ENCODE data around the gene MCL1.

MCL1 gene

DNA sequence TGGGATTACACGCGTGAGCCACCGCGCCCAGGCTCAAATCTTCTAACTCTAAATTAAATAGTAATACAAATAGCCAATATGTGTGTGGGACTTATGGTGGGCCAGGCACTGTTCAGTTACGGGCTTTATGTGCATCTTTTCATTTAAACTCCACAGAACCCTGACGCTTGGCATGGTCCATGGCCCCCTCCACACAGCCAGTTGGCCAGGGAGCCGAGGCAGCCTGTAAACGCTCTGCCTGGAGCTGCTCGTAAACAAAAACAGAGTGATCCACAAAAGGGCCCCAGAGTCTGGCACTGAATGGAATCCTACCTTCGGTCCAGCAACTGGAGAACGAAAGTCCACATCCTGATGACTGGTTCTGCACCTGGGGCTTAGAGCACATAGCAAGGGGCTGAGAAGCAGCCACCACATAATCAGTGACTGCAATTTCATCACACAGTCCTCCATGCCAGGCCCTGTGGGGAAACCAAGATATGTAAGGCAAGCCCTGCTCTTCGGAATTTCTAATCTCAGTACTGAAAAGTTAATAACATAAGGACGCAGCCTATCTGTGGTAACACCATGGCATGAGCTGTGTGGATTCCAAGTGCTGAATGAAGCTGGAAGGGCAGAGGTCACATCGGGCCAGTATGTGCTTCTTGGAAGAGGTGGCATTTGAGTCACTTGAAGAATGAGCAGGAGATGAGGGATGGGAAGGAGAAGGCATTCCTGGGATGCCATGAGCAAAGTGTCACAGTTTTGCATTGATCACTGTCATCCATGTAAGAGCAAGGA lies 43.7 kb downstream of the MCL1 start:
- in situ Hi-C loops (cut with HindIII; ENCODE audit: low sequenced_read_pairs) = no loop called here
- H3K4me3 ChIP-seq (ENCODE audit: low read depth, low read length) = no peak overlapping the region
- TF ChIP-seq, protein P1, sequence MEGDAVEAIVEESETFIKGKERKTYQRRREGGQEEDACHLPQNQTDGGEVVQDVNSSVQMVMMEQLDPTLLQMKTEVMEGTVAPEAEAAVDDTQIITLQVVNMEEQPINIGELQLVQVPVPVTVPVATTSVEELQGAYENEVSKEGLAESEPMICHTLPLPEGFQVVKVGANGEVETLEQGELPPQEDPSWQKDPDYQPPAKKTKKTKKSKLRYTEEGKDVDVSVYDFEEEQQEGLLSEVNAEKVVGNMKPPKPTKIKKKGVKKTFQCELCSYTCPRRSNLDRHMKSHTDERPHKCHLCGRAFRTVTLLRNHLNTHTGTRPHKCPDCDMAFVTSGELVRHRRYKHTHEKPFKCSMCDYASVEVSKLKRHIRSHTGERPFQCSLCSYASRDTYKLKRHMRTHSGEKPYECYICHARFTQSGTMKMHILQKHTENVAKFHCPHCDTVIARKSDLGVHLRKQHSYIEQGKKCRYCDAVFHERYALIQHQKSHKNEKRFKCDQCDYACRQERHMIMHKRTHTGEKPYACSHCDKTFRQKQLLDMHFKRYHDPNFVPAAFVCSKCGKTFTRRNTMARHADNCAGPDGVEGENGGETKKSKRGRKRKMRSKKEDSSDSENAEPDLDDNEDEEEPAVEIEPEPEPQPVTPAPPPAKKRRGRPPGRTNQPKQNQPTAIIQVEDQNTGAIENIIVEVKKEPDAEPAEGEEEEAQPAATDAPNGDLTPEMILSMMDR (IDR thresholded peaks at IDR 0.05; ENCODE audit: low read depth, low read length) = no peak
- peak; percentile 23 for DNase-seq (ENCODE audit: low read depth, low spot score)

DNA sequence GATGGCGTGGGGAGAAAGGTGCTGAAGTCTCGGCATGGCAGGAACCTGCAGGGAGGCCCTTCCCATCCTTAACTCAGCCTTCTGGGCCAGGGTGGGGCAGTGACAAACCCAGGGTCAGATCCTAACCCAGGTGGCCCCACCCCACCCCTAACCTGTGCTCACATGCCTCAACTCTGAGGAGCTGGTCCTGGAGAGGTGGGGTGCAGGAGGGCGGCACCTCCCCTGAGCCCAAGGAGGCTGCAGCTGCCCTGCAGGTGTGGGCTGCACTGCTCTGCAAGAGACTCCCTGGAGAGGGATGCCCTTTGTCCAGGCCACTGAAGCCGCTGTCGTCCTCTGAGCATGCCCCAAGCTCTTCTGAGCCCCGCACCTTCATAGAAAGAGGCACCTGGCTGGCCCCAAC lies 45.4 kb downstream of the MCL1 start:
- in situ Hi-C loops (cut with HindIII; ENCODE audit: low sequenced_read_pairs) = no loop called here

DNA sequence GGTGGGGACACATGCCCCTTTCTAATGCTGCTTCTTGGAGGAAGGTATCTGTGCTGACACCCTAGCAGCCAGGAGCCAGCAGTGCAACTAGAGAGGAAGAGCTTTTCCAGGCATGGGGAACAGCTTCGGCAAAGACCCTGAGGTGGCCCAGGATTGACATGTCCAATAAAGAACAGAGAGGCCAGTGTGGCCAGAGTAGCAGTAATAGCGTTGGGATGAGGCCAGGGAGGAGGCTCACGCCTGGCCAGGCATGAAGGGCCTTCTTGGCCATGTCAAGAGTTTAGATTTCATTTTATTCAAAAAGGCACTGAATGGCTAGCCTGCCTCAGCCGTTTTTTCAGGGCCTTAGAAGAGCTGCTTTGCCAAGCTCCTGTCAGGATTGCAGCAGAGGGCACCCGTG lies 46.5 kb downstream of the MCL1 start:
- in situ Hi-C loops (cut with HindIII; ENCODE audit: low sequenced_read_pairs) = no loop called here
- DNase-seq (ENCODE audit: low read depth, low spot score) = no peak
- TF ChIP-seq, protein P1 (IDR thresholded peaks at IDR 0.05; ENCODE audit: low read depth, low read length) = no peak

More for the DNA sequence above, 45.4 kb downstream of the MCL1 start:
- DNase-seq (ENCODE audit: low read depth, low spot score) = no peak
- TF ChIP-seq, protein P1 (IDR thresholded peaks at IDR 0.05; ENCODE audit: low read depth, low read length) = no peak
- H3K4me3 ChIP-seq (ENCODE audit: low read depth, low read length) = no peak overlapping the region

DNA sequence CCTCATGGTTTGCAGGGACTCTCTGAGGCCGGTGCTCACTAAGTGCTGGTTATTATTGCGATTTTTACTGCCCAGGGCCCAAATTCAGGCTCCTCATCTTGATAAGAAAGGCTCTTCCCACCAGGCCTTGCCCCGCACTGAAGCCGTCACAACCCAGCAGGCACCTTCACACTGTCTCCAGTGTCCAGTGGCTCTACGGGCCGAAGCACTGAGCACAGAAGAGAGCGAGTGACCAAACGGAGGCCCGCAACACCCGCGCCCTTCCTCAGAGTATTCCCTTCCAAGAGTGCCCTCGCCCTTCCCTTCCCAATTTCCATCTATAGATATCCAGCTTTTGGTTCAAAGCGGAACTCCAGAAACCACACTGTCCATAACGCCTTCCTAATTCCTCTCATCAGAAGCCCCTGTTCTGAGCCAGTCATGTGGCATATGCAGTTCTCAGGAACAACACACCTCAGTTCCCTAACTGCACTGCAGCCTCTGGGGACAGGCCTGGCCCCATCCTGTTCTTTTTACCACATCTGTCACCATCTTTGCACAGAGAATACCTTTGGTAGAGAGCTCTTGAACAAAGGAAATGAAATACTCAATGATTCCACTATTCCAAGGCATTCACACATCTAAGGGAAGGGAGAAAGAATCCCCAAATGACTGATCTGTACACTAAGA lies 48.8 kb downstream of the MCL1 start:
- in situ Hi-C loops (cut with HindIII; ENCODE audit: low sequenced_read_pairs) = no loop called here
- no peak overlapping the region for H3K4me3 ChIP-seq (ENCODE audit: low read depth, low read length)
- TF ChIP-seq, protein P1 (IDR thresholded peaks at IDR 0.05; ENCODE audit: low read depth, low read length) = no peak
- no peak for DNase-seq (ENCODE audit: low read depth, low spot score)

More for the DNA sequence above, 46.5 kb downstream of the MCL1 start:
- H3K4me3 ChIP-seq (ENCODE audit: low read depth, low read length) = no peak overlapping the region

DNA sequence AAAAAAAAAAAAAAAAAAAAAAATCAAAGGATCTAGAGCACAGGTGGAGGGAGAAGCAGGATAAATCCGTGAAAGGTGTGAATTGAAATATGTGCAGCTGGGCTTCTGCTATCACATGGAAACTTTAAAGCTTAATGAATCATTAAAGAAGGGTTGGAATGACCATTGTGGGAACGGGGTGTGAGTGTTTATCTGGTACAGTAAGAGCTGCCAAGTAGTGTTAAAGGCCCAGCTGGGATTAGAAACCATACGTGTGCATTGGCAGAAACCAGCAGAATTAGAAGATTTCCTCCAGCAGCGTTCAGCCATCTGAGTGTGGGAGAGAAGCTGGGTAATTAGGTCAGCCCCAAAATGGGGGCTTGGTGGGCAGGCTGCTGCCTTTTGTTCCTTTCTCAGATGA lies 50.4 kb downstream of the MCL1 start:
- no peak overlapping the region for H3K4me3 ChIP-seq (ENCODE audit: low read depth, low read length)
- peak; percentile 62 for DNase-seq (ENCODE audit: low read depth, low spot score)
- TF ChIP-seq, protein P1 (IDR thresholded peaks at IDR 0.05; ENCODE audit: low read depth, low read length) = no peak
- in situ Hi-C loops (cut with HindIII; ENCODE audit: low sequenced_read_pairs) = no loop called here

DNA sequence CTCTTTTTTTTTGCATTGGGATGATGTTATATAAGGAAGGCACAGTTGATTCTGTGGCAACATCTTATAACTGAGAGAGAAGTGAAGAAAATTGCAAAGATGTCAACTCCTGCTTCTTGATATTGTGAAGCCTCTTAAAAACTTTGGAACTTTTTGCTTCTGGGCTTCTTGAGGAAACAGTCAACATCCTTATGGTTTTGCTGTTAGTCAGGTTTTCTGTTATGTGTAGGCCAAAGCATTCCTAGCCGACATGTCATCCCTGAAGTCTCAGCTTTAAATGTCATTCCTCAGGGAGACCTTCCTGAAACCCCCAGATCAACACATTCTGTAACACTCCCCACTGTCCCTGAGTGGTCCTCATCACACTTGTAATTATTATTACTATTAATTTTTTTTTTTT lies 51.2 kb downstream of the MCL1 start:
- DNase-seq (ENCODE audit: low read depth, low spot score) = peak; percentile 55
- TF ChIP-seq, protein P1 (IDR thresholded peaks at IDR 0.05; ENCODE audit: low read depth, low read length) = no peak
- no peak overlapping the region for H3K4me3 ChIP-seq (ENCODE audit: low read depth, low read length)
- in situ Hi-C loops (cut with HindIII; ENCODE audit: low sequenced_read_pairs) = no loop called here
